Breast epithelium (tissue), 4 donors: ENCODE measurements around the gene PBXIP1. TPM values are rescaled to one million over a fixed set of nuclear protein-coding genes. Genes with fewer than 3 reads are reported as not detected.

Source experiments
- DNase-seq, 2 donors: peaks; one replicate each; pipeline ENCODE4 v3.0.0-alpha.2; 2019; ENCODE audit warnings: low spot score in 2 of 2
- H3K27ac ChIP-seq, 2 donors: fragments of 200-600 bp; sonication (generic) in 1 of 2; one replicate each; pipeline ENCODE4 v1.5.1; 2016 to 2019; ENCODE audit warnings: mild to moderate bottlenecking in 1 of 2
- H3K27me3 ChIP-seq, 2 donors: fragments of 200-600 bp; sonication (generic) in 1 of 2; one replicate each; pipeline versions ENCODE4 v1.5.1 to v1.6.0; 2017 to 2019; ENCODE audit warnings: control low read depth in 1 of 2, mild to moderate bottlenecking in 1 of 2
- H3K36me3 ChIP-seq: fragments of 200-600 bp; one replicate; pipeline ENCODE4 v1.5.1; 2019
- H3K4me1 ChIP-seq, 2 donors: fragments of 200-600 bp; sonication (generic); one replicate each; pipeline ENCODE4 v1.5.1; 2016 to 2019; ENCODE audit warnings: control low read depth in 1 of 2
- H3K4me3 ChIP-seq, 3 donors: fragments of 200-600 bp; sonication (generic); 1 replicate in 2 of 3; 2 replicates in 1 of 3; pipeline ENCODE4 v1.5.1; 2016 to 2019; ENCODE audit warnings: mild to moderate bottlenecking in 3 of 3, moderate library complexity in 2 of 3
- H3K9me3 ChIP-seq, 2 donors: fragments of 200-600 bp; sonication (generic) in 1 of 2; one replicate each; pipeline ENCODE4 v1.5.1; 2016 to 2019; ENCODE audit warnings: control low read depth in 1 of 2
- CTCF ChIP-seq, 3 donors: fragments of 450-650 bp; IDR thresholded peaks; one replicate each; pipeline ENCODE4 v1.5.1; 2016 to 2017; ENCODE audit warnings: antibody characterized with exemption in 3 of 3, mild to moderate bottlenecking in 3 of 3, moderate library complexity in 3 of 3
- POLR2A ChIP-seq: fragments of 450-650 bp; IDR thresholded peaks from one replicate; pipeline ENCODE4 v1.6.1; 2016; ENCODE audit warnings: antibody characterized with exemption, mild to moderate bottlenecking, moderate library complexity
- POLR2AphosphoS5 ChIP-seq, 3 donors: sonication (generic); formaldehyde crosslinking; IDR thresholded peaks; one replicate each; pipeline ENCODE4 v1.6.1; 2017; ENCODE audit warnings: antibody characterized with exemption in 3 of 3
- intact Hi-C: fragments of 100-400 bp; cut with DNase I; formaldehyde crosslinking; loops from one replicate; pipeline ENCODE4 v1.15.1; 2023; ENCODE audit warnings: low total_unique reads
- total RNA-seq, 3 donors: library from RNA; depleted of rRNA; stranded (reverse); fragments of >200 nt; gene quantifications; one replicate each; pipeline ENCODE4 v1.1.0, GENCODE V29; 2016

Gene PBXIP1
- total RNA-seq, 3 donors from 2014 or later: 79.3 to 156 (median 105) TPM

DNA sequence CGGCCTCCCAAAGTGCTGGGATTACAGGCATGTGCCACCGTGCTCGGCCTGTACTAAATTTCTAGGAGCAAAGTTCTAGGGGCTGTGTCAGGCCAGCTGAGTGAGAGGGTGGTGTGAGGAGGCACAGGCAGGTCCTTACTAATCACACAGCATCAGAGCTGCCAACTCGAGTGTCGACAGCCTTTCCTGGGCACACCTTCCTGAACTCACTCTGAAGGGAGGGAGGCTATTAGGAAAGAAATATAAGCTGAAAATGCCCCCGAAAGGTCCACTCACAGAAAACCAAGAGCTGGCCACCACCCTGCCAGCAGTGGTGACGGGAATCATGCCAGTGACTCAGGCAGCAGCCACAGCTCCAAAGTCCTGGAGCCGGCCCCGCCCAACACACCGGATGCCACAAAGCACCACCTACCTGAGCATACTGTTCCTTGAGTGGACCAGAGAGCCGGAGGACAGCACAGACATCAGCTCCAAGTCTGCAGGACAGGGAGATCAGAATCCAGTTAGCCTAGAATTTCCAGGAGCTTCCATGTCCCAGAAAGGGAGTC is 23.9 kb downstream of the PBXIP1 start:
- H3K27me3 ChIP-seq: no peaks in the 10 kb centered on the region
- peak; percentile 87 to 90 for DNase-seq
- no peak overlapping the region for H3K4me3 ChIP-seq
- H3K36me3 ChIP-seq: no peaks in the 10 kb centered on the region
- intact Hi-C loops: loop anchor here (10.0 kb wide), 1 partner anchor 377 kb away; the partner anchor contains the start of gene UBE2Q1
- H3K9me3 ChIP-seq: no peaks in the 10 kb centered on the region
- H3K27ac ChIP-seq: peak overlapping the region; percentile 78 to 79
- peaks cover 0 to 5% of the 10 kb centered on the region in 2 donors for H3K4me1 ChIP-seq
- TF ChIP-seq POLR2A: no peak
- TF ChIP-seq CTCF (IDR thresholded peaks at IDR 0.05): no peak
- TF ChIP-seq POLR2AphosphoS5 (IDR thresholded peaks at IDR 0.05): no peak

DNA sequence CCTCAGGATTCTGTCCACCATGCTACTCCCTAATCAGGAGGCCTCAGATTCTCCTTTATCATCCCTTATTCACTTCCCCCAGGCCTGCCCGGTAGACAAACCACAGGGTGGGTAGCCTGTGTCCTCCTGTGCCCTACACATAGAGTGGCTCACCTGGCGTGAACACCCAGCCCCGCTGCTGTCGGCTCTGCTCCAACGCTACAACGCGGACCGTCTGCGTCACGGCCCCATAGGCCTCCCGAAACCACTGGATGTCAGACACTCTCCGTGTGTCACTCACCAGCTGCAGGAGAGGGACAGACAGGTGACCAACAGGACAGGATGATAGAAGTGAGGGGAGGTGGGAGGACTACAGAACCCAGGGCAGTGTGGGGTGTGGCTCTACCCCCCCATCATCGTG is 29.7 kb downstream of the PBXIP1 start:
- Histone ChIP-seq H3K27ac (no peak overlapping the region), H3K4me1 (no peaks in the 10 kb centered on the region), H3K36me3 (no peaks in the 10 kb centered on the region), H3K27me3 (no peaks in the 10 kb centered on the region), H3K9me3 (no peaks in the 10 kb centered on the region), H3K4me3 (no peak overlapping the region)
- no peak for TF ChIP-seq POLR2AphosphoS5 (IDR thresholded peaks at IDR 0.05)
- no peak for TF ChIP-seq CTCF (IDR thresholded peaks at IDR 0.05)
- no peak for TF ChIP-seq POLR2A
- intact Hi-C loops: no loop called here
- no peak for DNase-seq

- H3K36me3 ChIP-seq: no peaks in the 10 kb centered on the region
- H3K27ac ChIP-seq: peak overlapping the region in 1 of 2 donors; percentile 12
- H3K9me3 ChIP-seq: no peaks in the 10 kb centered on the region
- intact Hi-C loops: no loop called here
- TF ChIP-seq CTCF (IDR thresholded peaks at IDR 0.05): no peak
- TF ChIP-seq POLR2AphosphoS5 (IDR thresholded peaks at IDR 0.05): no peak
- no peak for TF ChIP-seq POLR2A
- H3K27me3 ChIP-seq: no peaks in the 10 kb centered on the region
- no peak overlapping the region for H3K4me3 ChIP-seq
- DNase-seq: no peak
- no peaks in the 10 kb centered on the region for H3K4me1 ChIP-seq
These were observed 30.3 kb downstream of the PBXIP1 start for GRCh38 chr1:154925335-154926170.

DNA sequence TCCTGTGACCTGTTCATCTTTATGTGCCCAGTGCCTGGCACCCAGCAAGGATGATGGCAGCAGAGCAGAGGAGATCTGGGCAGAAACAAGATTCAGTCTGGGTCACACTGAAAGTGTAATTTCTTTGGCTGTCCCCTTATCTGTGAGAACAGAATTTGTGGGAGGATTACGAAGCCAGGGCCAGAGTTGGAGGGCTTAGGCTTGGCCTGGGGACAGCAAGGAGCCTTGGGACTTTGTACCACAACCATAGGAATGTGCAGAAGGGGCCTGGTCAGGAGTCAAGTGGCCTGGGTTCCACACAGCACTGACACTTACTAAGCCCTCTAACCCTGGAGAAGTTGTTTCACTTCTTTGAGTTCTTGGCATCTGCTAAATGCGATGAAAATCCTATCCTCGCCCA is 32.2 kb downstream of the PBXIP1 start:
- intact Hi-C loops: no loop called here
- Histone ChIP-seq H3K9me3 (no peaks in the 10 kb centered on the region), H3K36me3 (no peaks in the 10 kb centered on the region), H3K27ac (no peak overlapping the region), H3K27me3 (no peaks in the 10 kb centered on the region), H3K4me3 (no peak overlapping the region), H3K4me1 (no peaks in the 10 kb centered on the region)
- no peak for DNase-seq
- no peak for TF ChIP-seq POLR2AphosphoS5 (IDR thresholded peaks at IDR 0.05)
- TF ChIP-seq POLR2A: no peak
- TF ChIP-seq CTCF (IDR thresholded peaks at IDR 0.05): no peak

GRCh38 chr1:154913273-154913672 is 42.6 kb downstream of the PBXIP1 start:
- DNase-seq: no peak

More at GRCh38 chr1:154913273-154913672, 42.6 kb downstream of the PBXIP1 start:
- intact Hi-C loops: no loop called here
- H3K27me3 ChIP-seq: no peaks in the 10 kb centered on the region
- H3K9me3 ChIP-seq: no peaks in the 10 kb centered on the region
- no peaks in the 10 kb centered on the region for H3K36me3 ChIP-seq
- peaks cover 0 to 4% of the 10 kb centered on the region in 2 donors for H3K4me1 ChIP-seq
- TF ChIP-seq CTCF (IDR thresholded peaks at IDR 0.05): no peak
- no peak for TF ChIP-seq POLR2A
- no peak for TF ChIP-seq POLR2AphosphoS5 (IDR thresholded peaks at IDR 0.05)
- H3K4me3 ChIP-seq: no peak overlapping the region
- no peak overlapping the region for H3K27ac ChIP-seq
